ENCODE data around the gene KLHL3. TPM values are rescaled to one million over a fixed set of nuclear protein-coding genes. Genes with fewer than 3 reads are reported as not detected.

The KLHL3 gene
- total RNA-seq, 5 donors from 2014 or later (not counting 1 experiment from before 2014, with no cell fraction given), result 15.1 to 28.0 (median 26.5) TPM

DNA sequence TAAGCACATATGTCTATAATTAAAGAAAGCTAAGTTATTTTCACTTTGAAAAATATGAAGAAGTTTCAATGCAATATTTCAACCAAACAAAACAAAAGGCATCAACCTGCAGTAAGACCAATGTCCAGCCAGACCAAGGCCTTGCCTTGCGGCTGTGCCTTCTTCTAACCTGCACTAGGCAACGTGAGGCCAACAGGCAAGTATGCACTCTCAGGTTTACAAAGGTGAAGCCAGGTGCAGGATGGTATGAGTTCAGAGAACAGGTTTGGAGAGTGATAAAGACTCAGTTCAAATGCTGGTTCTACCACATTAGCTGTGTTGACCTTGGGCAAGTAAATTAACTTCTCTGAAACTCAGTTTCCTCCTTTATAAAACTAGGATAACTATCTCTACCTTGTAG, 79.3 kb downstream of the KLHL3 start:
- no peaks in the 10 kb centered on the region for H3K9me3 ChIP-seq
- ATAC-seq (replicated peaks in 1 of 4) (no peak), DNase-seq (no peak)
- WGBS (ENCODE audit: insufficient coverage), result 100% methylated on average over 2 of the region's 2 CpGs
- ChIA-PET CTCF (no interaction called here), POLR2A (no interaction called here)
- H3K4me3 ChIP-seq (ENCODE audit: control insufficient read depth in 1 of 2, extremely low read depth in 1 of 2, low read length in 1 of 2), result no peak overlapping the region
- H3K4me3 Mint-ChIP-seq, result no peak overlapping the region
- H3K27me3 ChIP-seq (replicated peaks in 1 of 2; ENCODE audit: control insufficient read depth in 2 of 2, extremely low read depth in 1 of 2, insufficient read depth in 2 of 2, low read length in 1 of 2), result no peaks in the 10 kb centered on the region
- H3K36me3 Mint-ChIP-seq, result peaks cover 32% of the 10 kb centered on the region
- H3K27ac Mint-ChIP-seq, result no peak overlapping the region
- H3K27ac ChIP-seq (ENCODE audit: low read length), result no peak overlapping the region
- H3K4me1 ChIP-seq (ENCODE audit: control insufficient read depth in 1 of 2, extremely low read depth in 1 of 2, insufficient read depth in 2 of 2, low read length in 2 of 2), result no peaks in the 10 kb centered on the region
- H3K4me1 Mint-ChIP-seq, result peaks cover 8 to 10% (median 10%) of the 10 kb centered on the region in 3 donors
- H3K36me3 ChIP-seq (ENCODE audit: control insufficient read depth in 2 of 2, extremely low read depth in 1 of 2, insufficient read depth in 1 of 2, low read length in 1 of 2), result peaks cover 3 to 16% of the 10 kb centered on the region in 2 donors
- H3K9me3 Mint-ChIP-seq, result no peaks in the 10 kb centered on the region
- no peaks in the 10 kb centered on the region for H3K27me3 Mint-ChIP-seq

DNA sequence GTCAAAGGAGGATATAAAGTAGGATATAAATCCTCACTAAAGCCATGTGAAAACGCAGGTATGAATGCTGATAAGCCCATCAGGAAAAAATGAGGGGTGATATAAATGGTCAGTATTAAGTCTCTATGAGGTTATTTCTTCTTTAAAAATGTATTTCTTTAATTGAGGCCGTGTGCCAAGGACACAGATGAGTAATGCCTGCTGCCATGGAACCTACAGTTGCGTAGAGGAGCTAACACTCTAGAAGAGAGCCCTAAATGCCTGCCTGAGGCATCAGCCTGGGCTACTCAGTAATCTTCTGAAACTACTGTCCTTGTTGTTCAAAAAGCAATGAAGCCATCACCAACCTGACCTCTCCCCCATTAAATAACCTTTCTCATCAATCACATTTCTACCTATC, 84.9 kb downstream of the KLHL3 start:
- H3K27ac ChIP-seq (ENCODE audit: low read length), result no peak overlapping the region
- ChIA-PET CTCF (interaction anchor here in 1 of 2 donors (0.5 kb wide), 1 partner anchor 8 kb away, joined by 5 read pairs; no protein-coding TSS in a partner anchor), POLR2A (interaction anchor here in 1 of 2 donors (0.6 kb wide), 1 partner anchor 391 kb away, joined by 3 read pairs; no protein-coding TSS in a partner anchor)
- WGBS (ENCODE audit: insufficient coverage), result 79% methylated on average over 2 of the region's 3 CpGs
- no peak overlapping the region for H3K4me3 ChIP-seq (ENCODE audit: control insufficient read depth in 1 of 2, extremely low read depth in 1 of 2, low read length in 1 of 2)
- ATAC-seq (replicated peaks in 1 of 4), result no peak
- no peaks in the 10 kb centered on the region for H3K27me3 Mint-ChIP-seq
- H3K36me3 ChIP-seq (ENCODE audit: control insufficient read depth in 2 of 2, extremely low read depth in 1 of 2, insufficient read depth in 1 of 2, low read length in 1 of 2), result peaks cover 10 to 12% of the 10 kb centered on the region in 2 donors
- H3K4me1 ChIP-seq (ENCODE audit: control insufficient read depth in 1 of 2, extremely low read depth in 1 of 2, insufficient read depth in 2 of 2, low read length in 2 of 2), result no peaks in the 10 kb centered on the region
- peaks cover 53% of the 10 kb centered on the region for H3K36me3 Mint-ChIP-seq
- no peaks in the 10 kb centered on the region for H3K9me3 ChIP-seq
- no peak overlapping the region for H3K4me3 Mint-ChIP-seq
- no peak for DNase-seq
- no peaks in the 10 kb centered on the region for H3K27me3 ChIP-seq (replicated peaks in 1 of 2; ENCODE audit: control insufficient read depth in 2 of 2, extremely low read depth in 1 of 2, insufficient read depth in 2 of 2, low read length in 1 of 2)
- H3K9me3 Mint-ChIP-seq, result no peaks in the 10 kb centered on the region
- no peak overlapping the region for H3K27ac Mint-ChIP-seq
- no peaks in the 10 kb centered on the region for H3K4me1 Mint-ChIP-seq

DNA sequence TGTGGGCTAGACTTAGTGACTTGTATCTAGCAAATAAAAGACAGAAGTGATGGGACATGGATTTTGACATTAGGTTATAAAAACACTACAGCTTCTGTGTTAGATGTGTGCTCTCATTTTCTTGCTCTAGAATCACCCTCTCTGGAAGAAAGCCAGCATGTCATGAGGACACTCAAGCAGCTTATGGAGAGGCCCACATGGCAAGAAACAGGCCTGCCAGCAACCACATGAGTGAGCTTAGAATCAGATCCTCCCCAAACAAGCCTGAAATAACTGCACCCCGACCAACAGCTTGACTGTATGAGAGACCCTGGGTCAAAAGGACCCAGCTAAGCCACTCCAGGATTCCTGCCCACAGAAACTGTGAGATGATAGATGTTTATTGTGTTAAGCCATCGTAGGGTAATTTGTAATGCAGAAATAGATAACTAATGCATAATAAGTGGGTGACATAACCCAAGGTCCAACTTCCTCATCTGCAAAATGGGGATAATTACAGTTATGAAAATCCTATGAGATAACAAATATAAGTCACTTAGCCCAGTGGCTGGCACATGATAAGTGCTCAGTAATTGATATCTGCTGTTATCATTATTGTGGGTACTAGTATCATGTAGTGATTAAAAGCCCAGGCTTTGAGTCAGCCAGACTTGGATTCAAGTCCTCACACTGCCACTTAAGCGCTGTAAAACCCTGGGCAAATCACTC, 86.5 kb downstream of the KLHL3 start:
- peaks cover 61% of the 10 kb centered on the region for H3K36me3 Mint-ChIP-seq
- Histone ChIP-seq H3K27me3 (replicated peaks in 1 of 2; ENCODE audit: control insufficient read depth in 2 of 2, extremely low read depth in 1 of 2, insufficient read depth in 2 of 2, low read length in 1 of 2) (no peaks in the 10 kb centered on the region), H3K9me3 (no peaks in the 10 kb centered on the region), H3K4me3 (ENCODE audit: control insufficient read depth in 1 of 2, extremely low read depth in 1 of 2, low read length in 1 of 2) (no peak overlapping the region), H3K27ac (ENCODE audit: low read length) (no peak overlapping the region), H3K36me3 (ENCODE audit: control insufficient read depth in 2 of 2, extremely low read depth in 1 of 2, insufficient read depth in 1 of 2, low read length in 1 of 2) (peaks cover 10 to 12% of the 10 kb centered on the region in 2 donors), H3K4me1 (ENCODE audit: control insufficient read depth in 1 of 2, extremely low read depth in 1 of 2, insufficient read depth in 2 of 2, low read length in 2 of 2) (no peaks in the 10 kb centered on the region)
- H3K4me3 Mint-ChIP-seq, result no peak overlapping the region
- CTCF ChIA-PET, result interaction anchor here (0.7 to 0.8 kb wide), 2 partner anchors 20 to 93 kb away, joined by 4 read pairs; no protein-coding TSS in a partner anchor
- no peak overlapping the region for H3K27ac Mint-ChIP-seq
- no peaks in the 10 kb centered on the region for H3K27me3 Mint-ChIP-seq
- WGBS (ENCODE audit: insufficient coverage), result 80% methylated on average over 1 of the region's 3 CpGs
- ATAC-seq (replicated peaks in 1 of 4), result no peak
- H3K4me1 Mint-ChIP-seq, result no peaks in the 10 kb centered on the region
- POLR2A ChIA-PET, result no interaction called here
- no peak for DNase-seq
- peaks cover 0 to 5% (median 0%) of the 10 kb centered on the region in 3 donors for H3K9me3 Mint-ChIP-seq

- H3K36me3 Mint-ChIP-seq, result peaks cover 62% of the 10 kb centered on the region
- ChIA-PET CTCF (no interaction called here), POLR2A (no interaction called here)
- H3K4me3 Mint-ChIP-seq, result no peak overlapping the region
- 80% methylated on average over 3 of the region's 5 CpGs for WGBS (ENCODE audit: insufficient coverage)
- no peak overlapping the region for H3K4me3 ChIP-seq (ENCODE audit: control insufficient read depth in 1 of 2, extremely low read depth in 1 of 2, low read length in 1 of 2)
- no peaks in the 10 kb centered on the region for H3K4me1 ChIP-seq (ENCODE audit: control insufficient read depth in 1 of 2, extremely low read depth in 1 of 2, insufficient read depth in 2 of 2, low read length in 2 of 2)
- no peaks in the 10 kb centered on the region for H3K27me3 Mint-ChIP-seq
- no peak overlapping the region for H3K27ac Mint-ChIP-seq
- H3K9me3 ChIP-seq, result no peaks in the 10 kb centered on the region
- H3K27ac ChIP-seq (ENCODE audit: low read length), result no peak overlapping the region
- DNase-seq, result no peak
- peaks cover 0 to 5% (median 0%) of the 10 kb centered on the region in 3 donors for H3K9me3 Mint-ChIP-seq
- no peaks in the 10 kb centered on the region for H3K4me1 Mint-ChIP-seq
- no peaks in the 10 kb centered on the region for H3K27me3 ChIP-seq (replicated peaks in 1 of 2; ENCODE audit: control insufficient read depth in 2 of 2, extremely low read depth in 1 of 2, insufficient read depth in 2 of 2, low read length in 1 of 2)
- peaks cover 10 to 12% of the 10 kb centered on the region in 2 donors for H3K36me3 ChIP-seq (ENCODE audit: control insufficient read depth in 2 of 2, extremely low read depth in 1 of 2, insufficient read depth in 1 of 2, low read length in 1 of 2)
- no peak for ATAC-seq (replicated peaks in 1 of 4)
Observed at GRCh38 chr5:137648361-137648760, 87.5 kb downstream of the KLHL3 start.

DNA sequence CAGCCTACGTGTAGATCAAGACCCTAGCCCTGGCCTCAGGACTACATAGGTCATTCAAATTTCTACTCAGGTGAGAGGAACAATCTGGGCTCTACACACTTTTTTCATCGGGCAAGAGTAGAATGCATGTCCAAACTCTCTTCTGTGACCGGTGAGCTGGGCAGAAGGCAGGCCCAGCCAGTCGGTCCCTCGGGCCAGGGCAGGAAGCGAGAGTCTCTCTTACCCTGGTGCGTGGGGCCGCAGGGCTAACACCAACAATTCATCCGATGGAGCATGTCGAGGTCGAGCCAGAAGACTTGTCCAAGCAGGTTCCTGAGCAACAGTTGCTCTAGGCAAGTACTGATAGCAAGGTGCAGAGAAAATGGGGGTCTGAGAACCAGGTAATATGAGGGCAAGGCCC, 88.5 kb downstream of the KLHL3 start:
- Mint-ChIP-seq H3K27ac (no peak overlapping the region), H3K9me3 (peaks cover 0 to 5% (median 0%) of the 10 kb centered on the region in 3 donors), H3K4me3 (no peak overlapping the region), H3K36me3 (peaks cover 61% of the 10 kb centered on the region), H3K4me1 (no peaks in the 10 kb centered on the region), H3K27me3 (no peaks in the 10 kb centered on the region)
- DNase-seq (no peak), ATAC-seq (replicated peaks in 1 of 4) (no peak)
- WGBS (ENCODE audit: insufficient coverage), result 97% methylated on average over 10 of the region's 11 CpGs
- Histone ChIP-seq H3K4me1 (ENCODE audit: control insufficient read depth in 1 of 2, extremely low read depth in 1 of 2, insufficient read depth in 2 of 2, low read length in 2 of 2) (no peaks in the 10 kb centered on the region), H3K9me3 (no peaks in the 10 kb centered on the region), H3K27ac (ENCODE audit: low read length) (no peak overlapping the region), H3K36me3 (ENCODE audit: control insufficient read depth in 2 of 2, extremely low read depth in 1 of 2, insufficient read depth in 1 of 2, low read length in 1 of 2) (peaks cover 11 to 12% of the 10 kb centered on the region in 2 donors), H3K4me3 (ENCODE audit: control insufficient read depth in 1 of 2, extremely low read depth in 1 of 2, low read length in 1 of 2) (no peak overlapping the region), H3K27me3 (replicated peaks in 1 of 2; ENCODE audit: control insufficient read depth in 2 of 2, extremely low read depth in 1 of 2, insufficient read depth in 2 of 2, low read length in 1 of 2) (no peaks in the 10 kb centered on the region)
- CTCF ChIA-PET, result no interaction called here
- POLR2A ChIA-PET, result no interaction called here

DNA sequence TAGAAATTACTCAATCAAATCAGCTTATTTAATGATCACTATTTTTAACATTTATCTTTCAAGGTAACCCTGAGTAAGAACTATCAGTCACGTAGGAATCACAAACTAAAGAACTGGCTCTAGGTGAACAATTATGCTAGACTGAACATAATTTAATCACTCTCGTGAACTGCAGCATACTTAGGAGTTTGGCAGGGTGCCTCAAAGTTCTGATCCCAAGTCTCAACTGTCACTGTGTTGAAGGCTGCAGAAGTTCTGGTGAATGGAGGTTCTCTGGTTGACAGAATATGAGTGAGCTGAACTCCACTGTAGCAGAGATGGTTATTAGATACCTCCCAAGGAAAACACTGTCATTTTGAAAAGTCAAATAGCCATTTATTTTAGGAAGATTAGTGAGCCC, 89.1 kb downstream of the KLHL3 start:
- peaks cover 12% of the 10 kb centered on the region in 2 donors for H3K36me3 ChIP-seq (ENCODE audit: control insufficient read depth in 2 of 2, extremely low read depth in 1 of 2, insufficient read depth in 1 of 2, low read length in 1 of 2)
- DNase-seq (no peak), ATAC-seq (replicated peaks in 1 of 4) (no peak)
- ChIA-PET POLR2A (no interaction called here), CTCF (interaction anchor here (0.6 to 1.2 kb wide), 2 partner anchors 14 to 394 kb away, joined by 3 read pairs; no protein-coding TSS in a partner anchor)
- Mint-ChIP-seq H3K4me1 (no peaks in the 10 kb centered on the region), H3K9me3 (peaks cover 0 to 5% (median 0%) of the 10 kb centered on the region in 3 donors), H3K27ac (no peak overlapping the region), H3K4me3 (no peak overlapping the region), H3K36me3 (peaks cover 62% of the 10 kb centered on the region), H3K27me3 (no peaks in the 10 kb centered on the region)
- H3K27me3 ChIP-seq (replicated peaks in 1 of 2; ENCODE audit: control insufficient read depth in 2 of 2, extremely low read depth in 1 of 2, insufficient read depth in 2 of 2, low read length in 1 of 2), result no peaks in the 10 kb centered on the region
- no peaks in the 10 kb centered on the region for H3K4me1 ChIP-seq (ENCODE audit: control insufficient read depth in 1 of 2, extremely low read depth in 1 of 2, insufficient read depth in 2 of 2, low read length in 2 of 2)
- no peak overlapping the region for H3K27ac ChIP-seq (ENCODE audit: low read length)
- H3K4me3 ChIP-seq (ENCODE audit: control insufficient read depth in 1 of 2, extremely low read depth in 1 of 2, low read length in 1 of 2), result no peak overlapping the region
- H3K9me3 ChIP-seq, result no peaks in the 10 kb centered on the region
- WGBS (ENCODE audit: insufficient coverage), result 100% methylated on average over 1 of the region's 2 CpGs
